ENCODE data around the gene CDCA5.
"Not testable (repeated sequence)": the region's sequence is repeated elsewhere in the genome, so short reads cannot be mapped to it uniquely, and the experiment has no call there.

CDCA5 gene

DNA sequence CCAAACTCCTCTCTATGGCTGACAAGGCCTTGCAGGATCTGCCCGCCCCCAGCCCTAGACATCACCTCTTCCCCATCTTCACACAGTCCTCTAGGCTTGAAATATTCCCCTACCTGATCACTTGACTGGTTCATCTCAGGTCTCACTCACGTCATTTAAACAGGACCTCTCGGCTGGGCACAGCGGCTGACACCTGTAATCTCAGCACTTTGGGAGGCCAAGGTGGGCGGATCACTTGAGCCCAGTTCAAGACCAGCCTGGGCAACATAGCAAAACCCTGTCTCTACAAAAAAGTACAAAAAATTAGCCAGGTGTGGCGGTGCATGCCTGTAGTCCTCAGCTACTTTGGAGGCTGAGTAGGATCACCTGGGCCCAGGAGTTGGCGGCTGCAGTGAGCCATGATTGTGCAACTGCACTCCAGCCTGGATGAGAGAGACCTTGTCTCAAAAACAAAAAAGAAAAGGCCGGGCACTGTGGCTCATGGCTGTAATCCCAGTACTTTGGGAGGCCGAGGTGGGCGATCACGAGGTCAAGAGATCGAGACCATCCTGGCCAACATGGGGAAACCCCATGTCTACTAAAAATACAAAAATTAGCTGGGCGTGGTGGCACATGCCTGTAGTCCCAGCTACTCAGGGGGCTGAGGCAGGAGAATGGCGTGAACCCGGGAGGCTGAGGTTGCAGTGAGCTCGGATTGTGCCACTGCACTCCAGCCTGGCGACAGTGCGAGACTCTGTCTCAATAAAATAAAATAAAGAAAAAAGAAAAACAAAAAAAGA is 35.2 kb upstream of the CDCA5 start:
- DNase-seq = not testable (repeated sequence)

DNA sequence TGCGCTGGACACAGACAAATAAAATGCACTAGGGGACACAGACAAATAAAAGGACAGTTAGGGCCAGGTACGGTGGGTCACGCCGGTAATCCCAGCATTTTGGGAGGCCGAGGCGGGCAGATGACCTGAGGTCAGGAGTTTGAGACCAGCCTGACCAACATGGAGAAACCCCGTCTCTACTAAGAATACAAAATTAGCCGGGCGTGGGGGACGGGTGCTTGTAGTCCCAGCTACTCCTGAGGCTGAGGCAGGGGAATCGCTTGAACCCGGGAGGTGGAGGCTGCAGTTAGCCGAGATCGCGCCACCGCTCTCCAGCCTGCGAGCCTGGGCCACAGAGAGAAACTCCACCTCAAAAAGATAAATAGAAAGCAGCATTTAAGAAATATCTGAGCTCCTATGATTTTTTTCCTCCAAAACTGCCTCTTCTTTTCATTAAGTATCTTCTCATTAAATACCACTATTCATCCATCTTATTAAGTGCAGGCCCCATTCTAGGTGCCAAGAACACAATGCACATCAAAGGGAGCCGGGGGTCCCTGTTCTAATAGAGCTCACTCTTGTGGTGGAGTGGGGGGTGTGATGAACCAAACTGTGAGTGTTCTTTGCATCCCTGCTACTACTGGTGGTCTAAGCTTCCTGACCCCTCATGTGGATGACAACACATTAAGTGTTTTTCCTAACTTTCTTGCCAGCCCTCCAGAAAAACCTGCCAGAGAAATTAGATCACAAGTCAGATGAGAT is 34.4 kb upstream of the CDCA5 start:
- no peak for DNase-seq

DNA sequence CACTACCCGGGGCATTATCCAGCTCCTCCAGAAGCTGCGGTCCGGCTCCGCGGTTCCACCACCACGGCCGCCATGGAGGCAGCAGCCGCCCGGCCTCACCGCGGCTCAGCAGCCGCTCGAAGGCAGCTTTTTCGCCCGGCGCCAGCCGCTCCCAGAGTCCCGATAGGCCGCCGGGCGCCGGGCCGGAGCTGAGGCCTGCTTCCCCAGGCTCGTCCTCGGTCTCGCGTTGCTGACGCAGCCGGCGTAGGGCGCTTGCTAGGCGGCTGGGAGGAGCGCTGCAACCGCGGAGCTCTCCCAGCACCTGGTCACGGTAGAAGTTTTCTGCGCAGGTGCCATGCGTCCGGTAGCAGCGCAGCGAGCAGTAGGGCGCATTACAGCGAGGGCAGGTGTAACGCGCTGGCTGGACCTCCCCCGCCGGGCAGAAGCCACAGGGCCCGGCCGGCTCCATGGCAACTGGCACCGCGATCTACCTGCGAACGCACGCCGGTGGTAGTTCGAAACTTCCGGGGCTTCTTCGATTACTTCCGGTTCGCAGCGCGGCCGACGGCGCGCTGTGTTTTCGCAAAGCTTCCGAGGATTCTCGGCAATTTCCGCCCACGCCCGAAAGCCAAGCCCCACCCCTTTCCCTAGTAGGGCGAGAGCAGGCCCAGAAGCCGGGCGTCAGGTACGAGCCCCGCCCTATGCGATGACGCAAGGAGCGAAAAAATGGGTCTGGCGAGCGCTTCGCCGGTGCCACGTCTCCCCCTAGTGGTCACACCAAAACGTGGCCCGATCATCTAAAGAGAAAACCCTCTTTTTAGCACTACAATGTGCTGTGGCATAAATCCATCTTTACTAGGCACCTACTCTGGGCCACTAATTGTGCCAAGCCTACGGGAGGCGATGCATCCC is 33.6 kb upstream of the CDCA5 start, which contains the start of gene ZNHIT2:
ZNHIT2 (minus strand) TSS at position 496 of the 891 bp plus-strand sequence; CDS start at position 448, 48 bp downstream.
- peak; percentile 96 for DNase-seq

DNA sequence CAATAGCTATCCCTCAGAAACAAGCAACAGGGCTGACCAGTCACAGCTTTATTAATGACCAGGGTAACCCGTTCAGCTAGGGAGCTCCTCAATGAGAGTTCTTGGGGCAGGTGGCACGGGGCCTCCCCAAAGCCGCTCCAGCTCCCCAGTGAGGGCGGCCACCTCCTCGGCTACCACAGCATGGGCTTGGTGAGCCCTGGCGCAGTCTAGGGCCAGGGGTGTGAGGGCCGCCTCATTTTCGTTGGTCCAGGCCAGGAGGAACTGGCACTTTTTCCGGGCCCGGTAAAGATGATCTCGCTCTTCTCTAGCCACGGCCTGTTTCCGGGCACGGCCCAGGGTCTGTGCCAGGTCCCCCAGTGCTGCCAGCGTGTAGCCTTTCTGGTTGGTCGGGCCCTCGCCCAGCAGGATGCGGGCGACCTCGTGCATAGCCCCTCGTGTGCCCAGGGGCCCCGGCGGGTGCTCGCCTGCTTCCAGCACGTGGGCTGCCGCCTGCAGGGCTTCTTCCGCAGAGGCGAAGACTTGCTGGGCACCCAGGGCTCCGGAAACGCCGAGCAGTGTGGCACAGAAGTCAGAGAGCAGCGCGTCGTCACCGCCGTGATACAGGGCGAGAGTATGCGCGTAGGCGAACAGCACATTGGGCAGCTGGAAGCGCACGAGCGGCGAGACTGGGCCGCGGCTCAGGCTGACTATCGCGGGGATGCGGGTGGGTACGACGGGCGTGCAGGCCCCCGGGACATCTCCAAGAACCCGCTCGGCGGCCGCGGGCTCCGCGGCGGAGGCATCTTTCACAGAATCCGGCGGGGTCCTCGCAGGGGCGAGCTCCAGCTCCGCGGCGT is 32.7 kb upstream of the CDCA5 start:
- no peak for DNase-seq

DNA sequence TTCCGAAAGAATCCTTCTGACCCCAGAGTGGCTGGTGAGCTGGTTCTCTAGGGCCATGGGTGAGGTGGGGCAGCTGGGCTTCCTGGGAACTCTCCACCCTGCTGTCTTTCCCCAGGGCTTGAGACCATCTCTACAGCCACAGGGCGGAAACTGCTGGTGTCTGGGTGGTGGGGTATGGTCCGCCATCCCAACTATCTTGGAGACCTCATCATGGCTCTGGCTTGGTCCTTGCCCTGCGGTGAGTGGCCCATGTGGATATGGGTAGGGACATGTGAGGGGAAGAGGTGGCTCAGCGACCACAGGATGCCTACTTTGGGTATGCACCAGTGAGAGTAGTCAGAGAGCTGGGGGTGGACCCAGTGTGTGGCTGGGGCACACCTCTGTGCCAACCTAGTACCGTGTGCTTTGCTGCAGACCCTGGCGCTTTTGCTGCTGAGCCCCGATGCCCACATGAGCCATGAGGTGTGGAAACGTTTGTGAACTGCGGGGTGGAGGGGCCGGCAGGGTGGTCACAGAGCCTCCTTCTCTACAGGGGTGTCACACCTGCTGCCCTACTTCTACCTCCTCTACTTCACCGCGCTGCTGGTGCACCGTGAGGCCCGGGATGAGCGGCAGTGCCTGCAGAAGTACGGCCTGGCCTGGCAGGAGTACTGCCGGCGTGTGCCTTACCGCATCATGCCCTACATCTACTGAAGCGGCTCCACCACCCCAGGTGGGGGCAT is 31.7 kb upstream of the CDCA5 start:
- no peak for DNase-seq

DNA sequence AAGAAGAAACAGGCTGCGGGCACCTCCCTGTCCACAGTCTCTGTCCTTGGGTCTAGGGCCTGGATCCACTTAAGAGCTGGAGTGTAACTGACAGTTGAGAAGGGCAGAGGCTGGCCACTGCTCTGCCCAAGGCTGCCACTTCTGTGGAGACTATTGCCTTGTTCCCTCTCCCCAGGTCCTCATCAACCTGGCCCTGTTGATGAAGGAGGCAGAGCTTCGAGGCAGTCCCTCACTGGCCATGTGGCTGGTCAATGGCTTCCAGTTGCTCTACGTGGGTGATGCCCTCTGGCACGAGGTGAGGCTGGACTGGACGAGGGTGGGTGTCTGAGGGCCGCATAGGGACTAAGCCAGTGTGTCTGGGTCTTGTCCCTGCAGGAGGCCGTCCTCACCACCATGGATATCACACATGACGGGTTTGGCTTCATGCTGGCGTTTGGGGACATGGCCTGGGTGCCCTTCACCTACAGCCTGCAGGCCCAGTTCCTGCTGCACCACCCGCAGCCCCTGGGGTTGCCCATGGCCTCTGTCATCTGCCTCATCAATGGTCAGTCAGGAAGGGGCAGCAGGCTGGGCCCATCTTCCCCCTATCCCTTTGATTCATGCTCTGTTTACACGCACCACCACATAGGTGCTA is 30.8 kb upstream of the CDCA5 start:
- DNase-seq = no peak

DNA sequence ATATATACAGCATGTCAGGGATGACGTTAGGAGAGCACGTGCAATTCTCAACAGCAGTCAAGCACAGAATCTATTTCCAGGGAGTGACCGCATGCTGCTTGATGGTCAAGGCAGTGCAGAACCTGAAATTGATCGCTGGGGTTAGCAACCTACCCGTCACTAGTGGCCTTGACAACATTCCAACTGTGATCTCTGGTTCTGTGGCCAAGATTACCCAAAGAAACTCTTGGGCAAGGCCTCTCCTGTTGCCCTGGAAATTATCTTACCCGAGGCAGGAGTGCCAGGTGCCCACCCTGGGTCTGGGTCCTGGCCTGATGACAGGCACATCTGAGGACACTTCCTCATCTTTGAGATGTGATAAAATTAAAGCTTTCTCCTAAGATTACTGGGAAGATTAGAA is 30.0 kb upstream of the CDCA5 start:
- DNase-seq = no peak

DNA sequence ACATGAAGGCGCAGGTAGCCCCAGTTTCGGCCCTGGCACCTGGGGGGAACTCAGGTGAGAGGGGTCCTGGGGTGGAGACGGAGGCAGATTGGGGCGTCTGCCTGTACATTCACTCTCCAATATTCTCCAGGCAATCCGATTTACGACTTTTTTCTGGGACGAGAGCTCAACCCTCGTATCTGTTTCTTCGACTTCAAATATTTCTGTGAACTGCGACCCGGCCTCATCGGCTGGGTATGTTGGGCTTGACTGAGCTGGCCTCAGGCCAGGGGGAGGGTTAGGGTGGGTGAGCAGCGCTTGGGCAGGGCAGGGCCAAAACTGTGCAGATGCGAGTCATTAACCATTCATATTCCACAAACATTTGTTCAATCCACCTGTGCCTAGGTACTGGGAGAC is 29.5 kb upstream of the CDCA5 start:
- no peak for DNase-seq

DNA sequence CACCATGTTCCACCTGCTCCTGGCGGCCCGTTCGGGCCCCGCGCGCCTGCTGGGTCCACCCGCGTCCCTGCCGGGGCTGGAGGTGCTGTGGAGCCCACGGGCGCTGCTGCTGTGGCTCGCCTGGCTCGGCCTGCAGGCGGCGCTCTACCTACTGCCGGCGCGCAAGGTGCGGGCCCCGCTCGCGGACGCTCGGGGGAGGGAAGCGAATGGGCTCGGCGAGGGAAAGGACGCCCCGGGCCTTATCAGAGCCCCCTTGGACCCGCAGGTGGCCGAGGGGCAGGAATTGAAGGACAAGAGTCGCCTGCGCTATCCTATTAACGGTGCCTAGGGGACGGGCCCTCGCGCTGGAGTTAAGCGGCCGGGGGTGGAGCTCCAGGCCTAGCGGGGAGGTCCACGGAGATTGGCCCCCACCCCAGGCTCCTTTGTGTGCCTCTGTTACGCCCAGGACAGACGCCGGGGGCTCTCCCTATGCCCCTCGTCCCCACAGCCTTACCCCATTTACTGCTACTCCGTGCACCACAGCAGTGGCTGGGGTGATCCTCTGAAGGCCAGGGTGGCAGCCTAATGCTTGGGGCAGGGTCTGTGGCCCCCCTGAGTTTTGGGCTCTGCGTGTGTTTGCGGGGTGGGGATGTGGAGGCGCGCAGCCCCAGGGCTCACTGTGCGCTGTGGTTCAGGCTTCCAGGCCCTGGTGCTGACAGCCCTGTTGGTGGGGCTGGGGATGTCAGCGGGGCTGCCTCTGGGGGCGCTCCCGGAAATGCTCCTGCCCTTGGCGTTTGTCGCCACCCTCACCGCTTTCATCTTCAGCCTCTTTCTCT is 28.9 kb upstream of the CDCA5 start:
- no peak for DNase-seq

DNA sequence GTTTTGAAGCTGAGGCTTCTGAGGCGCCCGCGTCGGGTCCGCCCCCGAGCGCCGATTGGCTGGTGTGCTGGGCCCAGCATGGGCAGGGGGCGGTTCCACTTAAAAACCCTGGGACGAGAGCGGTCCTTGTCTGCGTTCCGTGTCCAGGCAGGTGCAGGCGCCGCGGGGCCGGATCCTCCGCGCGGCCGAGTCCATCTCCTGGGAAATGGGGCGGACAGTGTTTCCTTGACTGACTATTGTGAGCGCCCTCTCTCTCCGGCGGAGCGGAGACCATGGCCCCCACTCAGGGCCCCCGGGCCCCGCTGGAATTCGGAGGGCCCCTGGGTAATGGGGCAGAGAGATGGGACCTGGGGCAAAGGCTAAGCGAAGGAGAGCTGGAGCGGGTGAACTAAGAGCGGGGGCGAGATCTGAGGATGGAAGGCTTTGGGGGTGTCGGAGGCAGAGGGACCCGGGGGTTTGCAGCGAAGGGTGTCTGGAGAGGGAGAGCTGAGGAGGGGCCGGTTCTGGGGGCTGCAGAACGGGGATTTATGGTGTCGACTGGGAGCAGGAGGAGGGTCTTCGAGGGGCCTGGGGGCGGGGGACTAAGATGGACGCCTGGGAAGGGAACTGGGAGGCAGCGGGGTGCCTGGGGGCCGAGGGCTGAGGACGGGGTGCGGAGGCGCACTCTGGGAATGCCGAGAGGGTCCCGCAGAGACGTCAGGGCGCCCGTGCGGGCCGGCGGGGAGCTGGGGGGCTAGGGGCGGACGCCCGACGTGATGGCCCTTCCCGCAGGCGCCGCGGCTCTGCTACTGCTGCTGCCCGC is 28.1 kb upstream of the CDCA5 start, which contains the start of gene TM7SF2:
TM7SF2 (plus strand) TSS at position 129 of the 802 bp plus-strand sequence; CDS start at position 273, 144 bp downstream.
- peak; percentile 70 for DNase-seq

DNA sequence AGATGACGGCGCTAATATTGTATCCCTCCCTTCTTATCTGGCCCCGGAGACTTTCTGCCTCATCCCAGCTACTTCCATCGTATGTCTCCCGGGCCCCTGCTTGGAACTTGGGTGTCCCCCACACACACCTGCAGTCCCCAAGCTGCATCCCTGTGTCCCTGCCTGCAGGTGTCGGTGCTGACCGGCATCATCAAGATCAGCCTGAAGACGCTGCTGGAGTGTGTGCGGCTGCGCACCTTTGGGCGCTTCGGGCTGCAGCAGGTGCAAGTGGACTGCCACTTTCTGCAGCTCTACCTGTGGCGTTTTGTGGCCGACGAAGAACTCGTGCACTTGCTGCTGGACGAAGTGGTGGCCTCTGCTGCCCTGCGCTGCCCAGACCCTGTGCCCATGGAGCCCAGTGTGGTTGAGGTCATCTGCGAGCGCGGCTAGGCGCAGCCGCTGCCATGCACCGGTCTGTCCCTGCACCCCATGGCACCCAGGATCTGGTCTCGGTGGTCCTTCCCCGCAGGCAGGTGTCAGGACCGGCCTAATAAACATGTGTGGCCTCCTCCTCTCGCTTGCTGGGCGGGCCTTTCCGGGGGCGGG is 27.4 kb upstream of the CDCA5 start:
- no peak for DNase-seq

DNA sequence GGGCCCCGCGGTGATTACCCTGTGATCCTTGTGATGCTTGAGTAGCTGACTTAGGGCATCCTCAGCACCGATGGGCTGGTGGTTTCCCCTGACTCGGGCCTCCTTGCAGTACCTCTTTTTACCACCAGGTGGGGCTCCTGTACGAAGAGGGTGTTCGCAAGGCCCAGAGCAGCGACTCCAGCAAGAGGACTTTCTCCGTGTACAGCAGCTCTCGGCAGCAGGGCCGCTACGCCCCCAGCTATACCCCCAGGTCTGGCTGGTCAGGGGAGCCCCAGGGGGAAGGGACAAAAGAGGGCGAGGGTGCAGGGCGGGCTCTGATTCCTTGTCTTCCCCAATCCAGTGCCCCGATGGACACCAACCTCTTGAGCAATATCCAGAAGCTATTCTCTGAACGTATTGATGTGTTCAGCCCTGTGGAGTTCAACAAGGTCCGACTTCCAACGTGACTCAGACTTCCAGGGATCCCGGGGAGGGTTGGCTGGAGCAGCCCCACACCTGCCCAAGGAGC is 26.6 kb upstream of the CDCA5 start:
- DNase-seq = peak; percentile 55

DNA sequence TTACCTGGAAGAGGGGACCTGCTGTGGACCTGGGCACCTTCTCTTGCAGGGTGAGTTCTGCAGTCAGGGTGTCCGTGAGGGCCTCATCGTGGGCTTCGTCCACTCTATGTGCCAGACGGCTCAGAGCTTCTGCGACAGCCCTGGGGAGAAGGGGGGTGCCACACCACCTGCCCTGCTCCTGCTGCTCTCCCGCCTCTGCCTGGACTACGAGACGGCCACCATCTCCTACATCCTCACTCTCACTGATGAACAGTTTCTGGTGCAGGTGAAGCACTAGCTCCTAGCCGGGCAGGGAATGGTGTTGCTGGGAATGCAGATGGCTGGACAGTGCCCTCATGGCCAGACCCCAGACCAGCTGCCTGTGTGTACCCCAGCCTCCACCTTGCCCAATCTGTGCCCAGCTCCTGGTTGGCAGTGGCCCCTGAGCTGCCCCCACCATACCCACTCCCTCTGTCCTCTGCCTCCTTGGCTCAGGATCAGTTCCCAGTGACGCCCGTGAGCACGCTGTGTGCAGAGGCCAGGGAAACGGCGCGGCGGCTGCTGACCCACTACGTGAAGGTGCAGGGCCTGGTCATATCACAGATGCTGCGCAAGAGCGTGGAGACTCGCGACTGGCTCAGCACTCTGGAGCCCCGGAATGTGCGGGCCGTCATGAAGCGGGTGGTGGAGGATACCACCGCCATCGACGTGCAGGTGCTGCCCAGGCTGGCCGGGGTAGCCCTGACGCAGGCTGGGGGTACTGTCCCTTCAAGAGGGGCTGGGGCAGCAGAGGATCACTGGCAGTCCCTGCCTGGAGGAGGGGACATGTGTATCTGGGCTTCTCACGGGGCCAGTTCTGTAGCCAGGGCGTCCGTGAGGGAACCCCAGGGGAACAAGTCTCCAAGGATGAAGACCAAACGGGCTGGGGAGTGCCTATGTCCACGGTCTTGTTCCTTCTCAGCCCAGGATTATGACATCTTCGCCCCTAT is 25.7 kb upstream of the CDCA5 start:
- no peak for DNase-seq

DNA sequence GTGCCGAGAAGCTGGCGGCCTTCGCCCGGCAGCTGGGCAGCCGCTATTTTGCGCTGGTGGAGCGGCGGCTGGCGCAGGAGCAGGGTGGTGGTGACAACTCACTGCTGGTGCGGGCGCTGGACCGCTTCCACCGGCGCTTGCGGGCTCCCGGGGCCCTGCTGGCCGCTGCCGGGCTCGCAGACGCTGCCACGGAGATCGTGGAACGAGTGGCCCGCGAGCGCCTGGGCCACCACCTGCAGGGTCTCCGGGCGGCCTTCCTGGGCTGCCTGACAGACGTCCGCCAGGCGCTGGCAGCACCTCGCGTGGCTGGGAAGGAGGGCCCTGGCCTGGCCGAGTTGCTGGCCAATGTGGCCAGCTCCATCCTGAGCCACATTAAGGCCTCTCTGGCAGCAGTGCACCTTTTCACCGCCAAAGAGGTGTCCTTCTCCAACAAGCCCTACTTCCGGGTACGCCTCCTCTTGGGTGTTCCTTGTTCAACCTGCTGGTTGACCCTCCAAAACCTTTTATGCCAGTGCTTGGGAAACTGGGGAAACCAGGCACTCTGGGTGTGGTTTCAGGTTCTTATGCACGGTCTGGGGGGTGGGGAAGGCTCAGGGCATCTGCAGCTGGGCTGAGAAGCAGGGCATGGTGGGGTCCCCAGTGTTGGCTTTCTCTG is 24.8 kb upstream of the CDCA5 start:
- no peak for DNase-seq

DNA sequence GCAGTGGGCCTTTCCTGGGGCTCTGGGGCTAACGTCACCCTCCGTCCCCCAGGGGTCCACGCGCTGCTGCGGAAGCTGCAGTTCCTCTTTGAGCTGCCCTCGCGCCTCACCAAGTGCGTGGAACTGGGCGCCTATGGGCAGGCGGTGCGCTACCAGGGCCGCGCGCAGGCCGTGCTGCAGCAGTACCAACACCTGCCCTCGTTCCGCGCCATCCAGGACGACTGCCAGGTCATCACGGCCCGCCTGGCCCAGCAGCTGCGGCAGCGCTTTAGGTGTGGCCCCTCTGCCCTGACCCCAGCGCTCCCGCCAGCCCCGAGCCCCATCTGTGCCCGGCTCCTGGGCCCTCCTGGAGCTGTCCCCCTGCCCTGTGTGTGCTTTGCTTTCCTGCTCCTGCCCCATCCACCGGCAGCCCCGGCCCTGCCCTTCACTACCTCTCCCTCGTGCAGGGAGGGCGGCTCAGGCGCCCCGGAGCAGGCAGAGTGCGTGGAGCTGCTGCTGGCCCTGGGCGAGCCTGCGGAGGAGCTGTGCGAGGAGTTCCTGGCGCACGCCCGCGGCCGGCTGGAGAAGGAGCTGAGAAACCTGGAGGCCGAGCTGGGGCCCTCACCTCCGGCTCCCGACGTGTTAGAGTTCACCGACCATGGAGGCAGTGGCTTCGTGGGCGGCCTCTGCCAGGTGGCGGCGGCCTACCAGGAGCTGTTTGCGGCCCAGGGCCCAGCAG is 24.1 kb upstream of the CDCA5 start:
- DNase-seq = no peak

DNA sequence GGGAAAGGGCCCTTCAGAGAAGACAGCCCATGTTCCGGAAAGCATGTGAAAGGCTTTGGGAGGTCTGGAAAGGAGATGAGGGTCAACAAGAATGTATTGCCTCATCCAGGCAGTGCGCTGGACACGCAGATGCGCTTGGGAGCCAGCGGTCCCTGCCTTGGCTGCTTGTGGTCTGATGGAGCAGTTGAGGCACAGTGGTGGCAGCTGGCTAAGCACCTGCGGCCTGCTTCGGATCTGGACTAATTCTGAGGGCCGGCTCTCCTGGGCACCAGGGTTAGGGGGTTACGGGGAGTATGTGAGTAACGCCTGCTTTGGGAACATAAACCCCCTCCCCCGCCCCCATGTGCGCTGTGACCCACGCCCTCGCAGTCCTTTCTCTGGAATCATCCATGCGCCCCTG is 23.2 kb upstream of the CDCA5 start:
- no peak for DNase-seq
